NT2/D1 (cell line): ENCODE results near the gene MED12L.

Experiments
- DNase-seq: peaks from one replicate; pipeline ENCODE4 v3.0.0-alpha.2; 2011; ENCODE audit warnings: low read depth, low spot score
- H3K27me3 ChIP-seq: 2 replicates; pipeline ENCODE4 v1.6.0; 2011; ENCODE audit warnings: mild to moderate bottlenecking; ENCODE audit not compliant: insufficient read length, insufficient read depth
- H3K36me3 ChIP-seq: 2 replicates; pipeline ENCODE4 v1.6.1; 2011; ENCODE audit warnings: mild to moderate bottlenecking, low read length, mixed read lengths; ENCODE audit not compliant: insufficient read depth, insufficient read length
- H3K4me1 ChIP-seq: 2 replicates; pipeline ENCODE4 v1.5.1; 2011; ENCODE audit not compliant: insufficient read depth, insufficient read length
- H3K4me3 ChIP-seq: 2 replicates; pipeline ENCODE4 v1.5.1; 2011; ENCODE audit warnings: low read depth; ENCODE audit not compliant: insufficient read length
- H3K9ac ChIP-seq: 2 replicates; pipeline ENCODE4 v1.6.0; 2011; ENCODE audit warnings: low read depth; ENCODE audit not compliant: insufficient read length
- H3K9me3 ChIP-seq: 2 replicates; pipeline ENCODE4 v1.5.1; 2011; ENCODE audit warnings: mild to moderate bottlenecking, low read length; ENCODE audit not compliant: insufficient read depth
- SUZ12 ChIP-seq: IDR thresholded peaks from 2 replicates; pipeline ENCODE4 v1.6.1; 2011; ENCODE audit not compliant: insufficient read length, insufficient read depth; ENCODE audit errors: extremely low read depth
- YY1 ChIP-seq: IDR thresholded peaks from 2 replicates; pipeline ENCODE4 v1.6.1; 2011; ENCODE audit not compliant: insufficient read length, insufficient read depth
- ZNF274 ChIP-seq: IDR thresholded peaks from 2 replicates; pipeline ENCODE4 v1.6.1; 2011; ENCODE audit warnings: mild to moderate bottlenecking, low read depth, low read length

The MED12L gene

DNA sequence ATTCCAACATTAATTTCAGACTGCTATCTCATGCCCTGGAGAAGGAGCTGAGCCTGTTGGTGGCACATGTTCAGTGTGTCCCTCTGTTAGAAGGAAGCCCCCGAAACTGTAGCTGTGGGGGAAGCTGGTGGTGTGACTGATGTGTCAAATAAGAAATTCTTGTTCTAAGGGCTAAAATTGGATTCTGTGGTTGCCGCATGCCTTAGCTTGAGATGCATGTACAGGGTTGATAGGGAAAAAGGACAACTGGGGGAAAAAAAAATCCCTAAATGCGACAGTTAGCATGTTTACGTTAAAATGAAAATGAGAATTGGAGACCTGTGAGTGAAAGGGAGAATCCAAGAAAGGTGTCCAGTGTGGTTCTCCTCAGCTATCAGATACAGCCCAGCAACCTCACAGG lies 58.6 kb downstream of the MED12L start:
- no peaks in the 10 kb centered on the region for H3K27me3 ChIP-seq
- no peaks in the 10 kb centered on the region for H3K4me1 ChIP-seq
- TF ChIP-seq SUZ12, result no peak
- no peak for TF ChIP-seq YY1
- no peak for TF ChIP-seq ZNF274
- no peak for DNase-seq
- no peaks in the 10 kb centered on the region for H3K36me3 ChIP-seq
- no peak overlapping the region for H3K4me3 ChIP-seq
- no peak overlapping the region for H3K9ac ChIP-seq
- H3K9me3 ChIP-seq, result no peaks in the 10 kb centered on the region

DNA sequence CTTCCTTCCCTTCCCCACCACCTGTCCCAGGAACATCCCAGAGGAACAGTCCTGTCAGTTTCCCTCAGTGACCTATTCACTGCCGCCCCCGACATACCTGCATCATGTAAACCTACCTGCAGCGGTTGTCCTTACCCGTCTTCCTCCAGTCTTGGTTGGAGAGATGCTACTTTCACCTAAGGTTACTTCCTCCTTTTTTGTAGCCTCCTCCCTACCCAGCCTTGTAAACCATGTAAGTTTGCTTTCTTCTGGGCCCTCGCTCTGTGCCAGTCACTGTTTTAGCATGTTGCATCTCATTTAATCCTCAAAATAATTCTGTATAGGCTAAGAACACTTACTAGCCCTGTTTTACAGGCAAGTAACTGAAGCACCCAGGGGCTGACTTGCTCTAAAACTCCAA lies 59.3 kb downstream of the MED12L start:
- no peaks in the 10 kb centered on the region for H3K27me3 ChIP-seq
- TF ChIP-seq ZNF274, result no peak
- no peak for TF ChIP-seq SUZ12
- TF ChIP-seq YY1, result no peak
- no peaks in the 10 kb centered on the region for H3K4me1 ChIP-seq
- H3K36me3 ChIP-seq, result no peaks in the 10 kb centered on the region
- H3K4me3 ChIP-seq, result no peak overlapping the region
- no peak for DNase-seq
- no peaks in the 10 kb centered on the region for H3K9me3 ChIP-seq
- H3K9ac ChIP-seq, result no peak overlapping the region

DNA sequence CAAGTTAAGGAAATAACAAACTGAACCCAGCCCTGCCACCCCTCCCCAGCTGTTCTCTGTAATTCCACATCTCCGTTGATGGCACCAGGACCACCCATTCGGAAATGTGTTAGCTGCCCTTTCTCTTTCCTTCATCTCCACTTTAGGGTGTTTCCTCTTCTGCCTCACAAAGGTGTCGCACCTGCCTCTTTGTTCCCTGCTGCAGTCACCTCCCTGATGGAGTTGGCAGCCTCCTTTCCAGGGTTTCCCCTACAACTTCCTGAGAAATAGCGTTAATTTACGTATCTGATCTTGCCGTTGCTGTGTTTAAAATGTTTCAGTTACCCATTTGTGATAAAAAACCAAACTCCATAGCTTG lies 60.2 kb downstream of the MED12L start:
- H3K27me3 ChIP-seq, result no peaks in the 10 kb centered on the region
- no peak for DNase-seq
- H3K36me3 ChIP-seq, result no peaks in the 10 kb centered on the region
- no peaks in the 10 kb centered on the region for H3K9me3 ChIP-seq
- TF ChIP-seq SUZ12 (no peak), ZNF274 (no peak), YY1 (no peak)
- no peaks in the 10 kb centered on the region for H3K4me1 ChIP-seq
- no peak overlapping the region for H3K4me3 ChIP-seq
- no peak overlapping the region for H3K9ac ChIP-seq

DNA sequence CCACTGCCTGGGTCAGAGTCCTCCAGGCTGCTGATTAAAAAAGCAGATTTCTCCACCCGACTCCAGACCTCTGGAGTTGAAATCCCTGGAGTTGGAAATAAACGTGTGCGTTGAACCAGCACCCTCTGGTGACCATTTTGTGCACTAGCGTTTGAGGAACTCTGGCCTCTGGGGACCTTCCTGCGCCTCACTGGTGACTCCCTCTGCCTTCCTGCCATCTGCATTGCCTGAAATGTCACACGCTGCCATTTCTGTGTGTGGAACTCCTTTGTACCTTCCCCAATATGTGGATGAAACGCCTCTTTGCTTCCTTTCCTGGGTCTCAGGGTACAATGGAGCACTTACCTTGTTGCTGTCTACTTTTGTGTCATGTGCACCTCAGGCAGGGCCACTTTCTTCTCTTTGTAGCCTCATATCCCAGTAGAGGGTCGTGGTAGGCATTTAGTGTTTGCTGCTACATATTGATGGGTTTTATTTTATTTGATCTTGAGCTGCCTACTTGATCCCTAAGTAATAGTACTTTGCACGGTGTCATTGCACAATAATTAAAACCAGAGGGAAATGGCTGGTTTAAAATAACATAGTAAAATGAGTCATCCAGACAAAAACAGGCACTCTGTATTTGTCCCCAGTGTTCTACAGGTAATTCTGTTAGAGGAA lies 60.7 kb downstream of the MED12L start:
- DNase-seq, result peak; percentile 70
- H3K4me3 ChIP-seq, result no peak overlapping the region
- TF ChIP-seq YY1 (no peak), ZNF274 (no peak), SUZ12 (no peak)
- H3K27me3 ChIP-seq, result no peaks in the 10 kb centered on the region
- H3K9ac ChIP-seq, result no peak overlapping the region
- H3K4me1 ChIP-seq, result no peaks in the 10 kb centered on the region
- no peaks in the 10 kb centered on the region for H3K9me3 ChIP-seq
- H3K36me3 ChIP-seq, result no peaks in the 10 kb centered on the region

DNA sequence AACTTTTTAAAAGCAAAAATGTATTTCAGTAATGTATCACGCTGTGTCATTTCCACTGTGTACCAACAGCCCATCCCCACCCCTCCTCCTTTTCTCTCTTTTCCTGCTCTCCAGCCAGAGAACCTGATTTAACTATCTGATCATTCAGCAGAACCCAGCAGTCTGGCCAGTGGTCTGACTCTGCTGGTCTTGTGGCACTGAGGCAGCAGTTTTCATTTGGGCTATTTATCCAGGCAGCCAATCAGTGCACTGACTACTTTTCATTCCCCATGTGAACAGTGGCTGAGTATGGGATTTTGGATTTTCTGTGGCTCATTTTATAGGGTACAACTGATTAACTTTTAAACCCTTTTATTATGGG lies 61.2 kb downstream of the MED12L start:
- H3K9me3 ChIP-seq, result no peaks in the 10 kb centered on the region
- H3K9ac ChIP-seq, result no peak overlapping the region
- no peaks in the 10 kb centered on the region for H3K4me1 ChIP-seq
- no peaks in the 10 kb centered on the region for H3K27me3 ChIP-seq
- no peak for DNase-seq
- TF ChIP-seq YY1 (no peak), ZNF274 (no peak), SUZ12 (no peak)
- H3K36me3 ChIP-seq, result no peaks in the 10 kb centered on the region
- no peak overlapping the region for H3K4me3 ChIP-seq

DNA sequence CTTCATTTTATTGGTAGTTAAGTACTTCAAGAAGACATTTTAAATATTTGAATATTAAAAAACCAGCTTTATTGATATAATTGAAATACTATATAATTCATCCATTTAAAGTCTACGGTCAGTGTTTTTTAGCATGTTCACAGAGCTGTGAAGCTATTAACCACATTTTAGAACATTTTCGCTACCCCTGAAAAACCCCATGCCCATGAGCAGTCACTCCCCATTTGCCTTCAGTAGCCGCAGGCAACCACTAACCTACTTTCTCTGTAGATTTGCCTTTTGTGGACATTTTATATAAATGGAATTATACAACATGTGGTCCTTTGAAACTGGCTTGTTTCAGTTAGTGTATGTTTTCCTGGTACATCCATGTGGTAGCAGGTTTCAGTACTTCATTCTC lies 61.8 kb downstream of the MED12L start:
- no peaks in the 10 kb centered on the region for H3K4me1 ChIP-seq
- TF ChIP-seq SUZ12 (no peak), YY1 (no peak), ZNF274 (no peak)
- no peaks in the 10 kb centered on the region for H3K9me3 ChIP-seq
- H3K36me3 ChIP-seq, result no peaks in the 10 kb centered on the region
- H3K27me3 ChIP-seq, result no peaks in the 10 kb centered on the region
- DNase-seq, result no peak
- no peak overlapping the region for H3K4me3 ChIP-seq
- no peak overlapping the region for H3K9ac ChIP-seq

DNA sequence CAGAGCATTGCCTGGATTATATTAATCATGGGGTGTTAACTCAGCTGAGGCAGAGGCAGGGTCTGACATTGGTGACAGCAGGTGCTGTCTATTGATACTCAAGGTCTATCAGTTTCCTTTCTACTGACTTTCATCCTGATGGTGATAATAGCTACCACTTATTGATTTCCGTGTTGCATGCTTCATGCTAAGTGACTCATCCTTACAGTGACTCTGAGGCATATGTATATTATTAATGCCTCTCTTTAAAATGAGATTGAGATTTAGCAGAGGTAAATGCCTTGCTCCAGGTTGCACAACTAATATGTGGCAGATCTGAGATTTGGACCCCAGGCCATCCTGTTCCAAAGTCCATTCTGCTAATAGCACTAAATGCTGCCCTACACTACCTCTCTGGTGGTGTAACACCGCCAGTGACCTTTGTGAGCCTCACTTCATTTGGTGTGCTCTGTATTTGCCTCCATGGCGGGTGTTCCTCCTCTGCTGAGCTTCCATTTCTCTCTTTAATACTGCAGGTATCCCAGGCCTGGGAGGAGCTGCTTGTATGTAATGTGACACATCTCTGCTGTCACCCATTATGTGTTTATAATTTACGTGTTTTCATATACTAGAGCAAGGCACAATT lies 67.1 kb downstream of the MED12L start:
- Histone ChIP-seq H3K4me3 (no peak overlapping the region), H3K4me1 (no peaks in the 10 kb centered on the region), H3K9ac (no peak overlapping the region), H3K36me3 (no peaks in the 10 kb centered on the region), H3K9me3 (no peaks in the 10 kb centered on the region), H3K27me3 (no peaks in the 10 kb centered on the region)
- no peak for TF ChIP-seq ZNF274
- TF ChIP-seq YY1, result no peak
- no peak for TF ChIP-seq SUZ12
- DNase-seq, result no peak

DNA sequence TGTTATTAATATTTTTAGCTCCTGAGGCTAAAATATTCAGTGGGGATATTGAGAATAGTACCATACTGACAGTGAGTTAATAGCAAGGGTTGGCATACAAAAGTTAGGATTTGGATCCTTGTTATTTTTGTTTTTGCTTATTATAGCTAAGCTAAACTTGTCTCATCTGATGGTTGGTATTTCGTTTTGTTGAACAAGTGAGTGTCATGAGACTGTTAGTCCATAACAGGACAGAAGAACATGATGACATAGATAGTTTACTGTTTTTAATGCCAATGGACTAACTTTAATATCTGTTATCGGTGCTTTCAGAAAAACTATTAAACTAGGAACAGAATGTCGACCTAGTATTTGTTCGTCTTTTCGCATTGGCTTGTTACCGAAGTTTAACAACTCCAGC lies 69.1 kb downstream of the MED12L start:
- H3K9me3 ChIP-seq, result no peaks in the 10 kb centered on the region
- no peak for TF ChIP-seq SUZ12
- DNase-seq, result no peak
- no peaks in the 10 kb centered on the region for H3K4me1 ChIP-seq
- H3K27me3 ChIP-seq, result no peaks in the 10 kb centered on the region
- peaks cover 8% of the 10 kb centered on the region for H3K36me3 ChIP-seq
- no peak overlapping the region for H3K4me3 ChIP-seq
- H3K9ac ChIP-seq, result no peak overlapping the region
